Activated T-helper 17 cell treated with anti-CD3 and anti-CD28 coated beads, Interleukin-2, amount 50 U/mL, for 72 hours (primary cell): ENCODE data around the gene ARMCX5. TPM values are rescaled to one million over a fixed set of nuclear protein-coding genes. Genes with fewer than 3 reads are reported as not detected.

ENCODE experiments used
- ATAC-seq: fragments of 150-1000 bp; cut with Tn5 transposase; replicated peaks from 2 replicates; pipeline ENCODE4 v1.10.0; 2021; ENCODE audit warnings: mild to moderate bottlenecking, moderate library complexity
- H3K27ac Mint-ChIP-seq: one replicate; pipeline ENCODE4 v1.8.0; 2022; ENCODE audit warnings: mixed read lengths
- H3K27me3 Mint-ChIP-seq: one replicate; pipeline ENCODE4 v1.8.0; 2022; ENCODE audit warnings: mixed read lengths
- H3K36me3 Mint-ChIP-seq: one replicate; pipeline ENCODE4 v1.8.0; 2022; ENCODE audit warnings: low read depth, mild to moderate bottlenecking, mixed read lengths
- H3K4me1 Mint-ChIP-seq: one replicate; pipeline ENCODE4 v1.8.0; 2022; ENCODE audit warnings: mixed read lengths
- H3K4me3 Mint-ChIP-seq: one replicate; pipeline ENCODE4 v1.8.0; 2022; ENCODE audit warnings: mild to moderate bottlenecking, mixed read lengths
- H3K9me3 Mint-ChIP-seq: one replicate; pipeline ENCODE4 v1.8.0; 2022; ENCODE audit warnings: mixed read lengths
- total RNA-seq, 2 donors: library from RNA; stranded (reverse); gene quantifications; one replicate each; pipeline ENCODE4 v1.2.3, GENCODE V29; 2022

The ARMCX5 gene
- 1 to 10 TPM; 6.4 to 7.9 TPM for total RNA-seq

- peak within 1 kb of the TSS; percentile 98 for H3K4me3 Mint-ChIP-seq
- peak; percentile 89 for ATAC-seq
- no peaks in the 10 kb centered on the region for H3K9me3 Mint-ChIP-seq
- H3K27ac Mint-ChIP-seq, result peak within 1 kb of the TSS; percentile 99
- H3K36me3 Mint-ChIP-seq, result peaks cover 16% of the 10 kb centered on the region
- H3K4me1 Mint-ChIP-seq, result peaks cover 17% of the 10 kb centered on the region
- H3K27me3 Mint-ChIP-seq, result no peaks in the 10 kb centered on the region
These were observed at the start of gene ARMCX5 for GRCh38 chrX:102599084-102599950. Gene ARMCX5, plus strand, starts transcription at chrX:102599515. Its CDS starts 2,627 bp downstream, at chrX:102602142.

GRCh38 chrX:102558607-102559006, 40.7 kb upstream of the ARMCX5 start:
- H3K27ac Mint-ChIP-seq, result no peak overlapping the region
- H3K27me3 Mint-ChIP-seq, result no peaks in the 10 kb centered on the region
- no peaks in the 10 kb centered on the region for H3K36me3 Mint-ChIP-seq
- peak; percentile 53 for ATAC-seq
- H3K4me1 Mint-ChIP-seq, result no peaks in the 10 kb centered on the region
- no peak overlapping the region for H3K4me3 Mint-ChIP-seq
- H3K9me3 Mint-ChIP-seq, result no peaks in the 10 kb centered on the region

- Mint-ChIP-seq H3K27ac (no peak overlapping the region), H3K4me1 (no peaks in the 10 kb centered on the region), H3K4me3 (no peak overlapping the region), H3K36me3 (no peaks in the 10 kb centered on the region), H3K9me3 (no peaks in the 10 kb centered on the region), H3K27me3 (no peaks in the 10 kb centered on the region)
- ATAC-seq, result peak; percentile 31
These were observed 38.8 kb upstream of the ARMCX5 start for GRCh38 chrX:102560423-102561068.

GRCh38 chrX:102580891-102581290, 18.4 kb upstream of the ARMCX5 start:
- Mint-ChIP-seq H3K27me3 (no peaks in the 10 kb centered on the region), H3K4me3 (no peak overlapping the region), H3K27ac (no peak overlapping the region), H3K36me3 (no peaks in the 10 kb centered on the region), H3K9me3 (no peaks in the 10 kb centered on the region), H3K4me1 (no peaks in the 10 kb centered on the region)
- ATAC-seq, result no peak

- ATAC-seq, result no peak
- Mint-ChIP-seq H3K27ac (no peak overlapping the region), H3K36me3 (no peaks in the 10 kb centered on the region), H3K4me3 (no peak overlapping the region), H3K9me3 (no peaks in the 10 kb centered on the region), H3K4me1 (no peaks in the 10 kb centered on the region), H3K27me3 (peaks cover 7% of the 10 kb centered on the region)
These were observed 5.9 kb upstream of the ARMCX5 start for GRCh38 chrX:102593367-102593766.

GRCh38 chrX:102599951-102600579, 750 bp downstream of the ARMCX5 start:
- peaks cover 16% of the 10 kb centered on the region for H3K36me3 Mint-ChIP-seq
- peaks cover 17% of the 10 kb centered on the region for H3K4me1 Mint-ChIP-seq

GRCh38 chrX:102604327-102604726, 5.0 kb downstream of the ARMCX5 start:
- ATAC-seq, result no peak
- Mint-ChIP-seq H3K9me3 (no peaks in the 10 kb centered on the region), H3K36me3 (peaks cover 33% of the 10 kb centered on the region), H3K4me1 (peaks cover 22% of the 10 kb centered on the region), H3K27ac (no peak overlapping the region), H3K4me3 (no peak overlapping the region), H3K27me3 (no peaks in the 10 kb centered on the region)

More at GRCh38 chrX:102599951-102600579, 750 bp downstream of the ARMCX5 start:
- Mint-ChIP-seq H3K4me3 (peak overlapping the region; percentile 98), H3K27ac (peak overlapping the region; percentile 99), H3K9me3 (no peaks in the 10 kb centered on the region), H3K27me3 (no peaks in the 10 kb centered on the region)
- peak; percentile 11 for ATAC-seq

- no peak for ATAC-seq
- no peaks in the 10 kb centered on the region for H3K9me3 Mint-ChIP-seq
- H3K27me3 Mint-ChIP-seq, result no peaks in the 10 kb centered on the region
- H3K4me3 Mint-ChIP-seq, result no peak overlapping the region
- H3K27ac Mint-ChIP-seq, result no peak overlapping the region
- H3K4me1 Mint-ChIP-seq, result peaks cover 12% of the 10 kb centered on the region
- H3K36me3 Mint-ChIP-seq, result peaks cover 44% of the 10 kb centered on the region
These were observed 6.8 kb downstream of the ARMCX5 start for GRCh38 chrX:102606115-102606514.

- Mint-ChIP-seq H3K27ac (no peak overlapping the region), H3K9me3 (no peaks in the 10 kb centered on the region), H3K4me1 (peaks cover 5% of the 10 kb centered on the region), H3K4me3 (no peak overlapping the region), H3K36me3 (peaks cover 59% of the 10 kb centered on the region), H3K27me3 (no peaks in the 10 kb centered on the region)
- ATAC-seq, result no peak
These were observed 11.6 kb downstream of the ARMCX5 start for GRCh38 chrX:102610905-102611304.

GRCh38 chrX:102624105-102624504, 24.8 kb downstream of the ARMCX5 start:
- Mint-ChIP-seq H3K27ac (no peak overlapping the region), H3K27me3 (no peaks in the 10 kb centered on the region), H3K36me3 (peaks cover 22% of the 10 kb centered on the region), H3K4me1 (no peaks in the 10 kb centered on the region), H3K9me3 (no peaks in the 10 kb centered on the region), H3K4me3 (no peak overlapping the region)
- no peak for ATAC-seq

- Mint-ChIP-seq H3K36me3 (no peaks in the 10 kb centered on the region), H3K27ac (no peak overlapping the region), H3K4me3 (no peak overlapping the region), H3K9me3 (no peaks in the 10 kb centered on the region), H3K27me3 (no peaks in the 10 kb centered on the region), H3K4me1 (no peaks in the 10 kb centered on the region)
- ATAC-seq, result peak; percentile 49
These were observed 28.3 kb downstream of the ARMCX5 start for GRCh38 chrX:102627640-102628039.

- H3K9me3 Mint-ChIP-seq, result no peaks in the 10 kb centered on the region
- no peaks in the 10 kb centered on the region for H3K36me3 Mint-ChIP-seq
- no peak for ATAC-seq
- no peaks in the 10 kb centered on the region for H3K4me1 Mint-ChIP-seq
- no peak overlapping the region for H3K27ac Mint-ChIP-seq
- no peak overlapping the region for H3K4me3 Mint-ChIP-seq
- H3K27me3 Mint-ChIP-seq, result no peaks in the 10 kb centered on the region
These were observed 38.2 kb downstream of the ARMCX5 start for GRCh38 chrX:102637561-102637960.

GRCh38 chrX:102650903-102651241, 51.6 kb downstream of the ARMCX5 start:
- Mint-ChIP-seq H3K27me3 (no peaks in the 10 kb centered on the region), H3K27ac (peak overlapping the region; percentile 73), H3K9me3 (no peaks in the 10 kb centered on the region), H3K4me3 (peak overlapping the region; percentile 81), H3K36me3 (no peaks in the 10 kb centered on the region), H3K4me1 (peaks cover 2% of the 10 kb centered on the region)
- no peak for ATAC-seq

GRCh38 chrX:102651242-102652011, 52.1 kb downstream of the ARMCX5 start, which contains the start of gene GPRASP1:
Gene GPRASP1, plus strand, starts transcription at chrX:102651483. Its CDS starts 2,431 bp downstream, at chrX:102653914.
- Mint-ChIP-seq H3K9me3 (no peaks in the 10 kb centered on the region), H3K27ac (peak within 1 kb of the TSS; percentile 73), H3K4me3 (peak within 1 kb of the TSS; percentile 81)

More at GRCh38 chrX:102651242-102652011, 52.1 kb downstream of the ARMCX5 start, which contains the start of gene GPRASP1:
- Mint-ChIP-seq H3K4me1 (peaks cover 7% of the 10 kb centered on the region), H3K27me3 (no peaks in the 10 kb centered on the region), H3K36me3 (no peaks in the 10 kb centered on the region)
- ATAC-seq, result peak; percentile 58
